Trophoblast cell (in vitro differentiated cells and primary cell): ENCODE results near the gene SPATS2.

ENCODE experiments used
- DNase-seq, 2 donors: peaks; one replicate each; pipeline ENCODE4 v3.0.0-alpha.2; 2016
- H2AFZ ChIP-seq: 2 replicates; pipeline ENCODE4 v1.6.1; 2013; ENCODE audit warnings: low read length, moderate library complexity, mild to moderate bottlenecking; ENCODE audit not compliant: insufficient read depth, poor library complexity
- H2AK5ac ChIP-seq: 2 replicates; pipeline ENCODE4 v1.6.1; 2013; ENCODE audit warnings: mild to moderate bottlenecking, low read length
- H2BK120ac ChIP-seq: 2 replicates; pipeline ENCODE4 v1.6.1; 2013; ENCODE audit warnings: low read length, mild to moderate bottlenecking, moderate library complexity; ENCODE audit not compliant: insufficient read depth, poor library complexity
- H2BK12ac ChIP-seq: 2 replicates; pipeline ENCODE4 v1.6.1; 2013; ENCODE audit warnings: mild to moderate bottlenecking, low read length, moderate library complexity
- H2BK5ac ChIP-seq: 2 replicates; pipeline ENCODE4 v1.6.1; 2013; ENCODE audit warnings: low read length, low read depth, moderate library complexity, mild to moderate bottlenecking; ENCODE audit not compliant: poor library complexity
- H3K14ac ChIP-seq: 2 replicates; pipeline ENCODE4 v1.6.1; 2013; ENCODE audit warnings: mild to moderate bottlenecking, low read length
- H3K18ac ChIP-seq: 2 replicates; pipeline ENCODE4 v1.6.1; 2013; ENCODE audit warnings: mild to moderate bottlenecking, low read length
- H3K23ac ChIP-seq: 2 replicates; pipeline ENCODE4 v1.6.1; 2013; ENCODE audit warnings: low read length
- H3K27ac ChIP-seq: 2 replicates; pipeline ENCODE4 v1.5.1; 2013; ENCODE audit warnings: low read depth, mild to moderate bottlenecking, inconsistent platforms, low read length, moderate library complexity
- H3K27me3 ChIP-seq: 2 replicates; pipeline ENCODE4 v1.6.1; 2013; ENCODE audit warnings: inconsistent platforms, mild to moderate bottlenecking, low read length, moderate library complexity; ENCODE audit not compliant: insufficient read depth
- H3K36me3 ChIP-seq, 2 experiments: 1 replicate in 1 of 2; 2 replicates in 1 of 2; pipeline ENCODE4 v1.6.1; 2013; ENCODE audit warnings: low read length in 2 of 2, mild to moderate bottlenecking in 2 of 2, moderate library complexity in 1 of 2; ENCODE audit not compliant: insufficient read depth in 2 of 2, control insufficient read depth in 1 of 2
- H3K4ac ChIP-seq: 2 replicates; pipeline ENCODE4 v1.6.1; 2013; ENCODE audit warnings: low read depth, mild to moderate bottlenecking, low read length, moderate library complexity
- H3K4me1 ChIP-seq, 2 experiments: 1 replicate in 1 of 2; 2 replicates in 1 of 2; pipeline ENCODE4 v1.6.1; 2013; ENCODE audit warnings: low read length in 2 of 2, mild to moderate bottlenecking in 2 of 2, moderate library complexity in 1 of 2; ENCODE audit not compliant: insufficient read depth in 2 of 2, control insufficient read depth in 1 of 2
- H3K4me2 ChIP-seq: 2 replicates; pipeline ENCODE4 v1.6.1; 2013; ENCODE audit warnings: inconsistent platforms, mild to moderate bottlenecking, low read length, moderate library complexity
- H3K4me3 ChIP-seq: 2 replicates; pipeline ENCODE4 v1.5.1; 2013; ENCODE audit warnings: mild to moderate bottlenecking, low read depth, low read length, inconsistent platforms
- H3K79me1 ChIP-seq: one replicate; pipeline ENCODE4 v1.6.1; 2013; ENCODE audit warnings: low read length
- H3K79me2 ChIP-seq: 2 replicates; pipeline ENCODE4 v1.6.1; 2013; ENCODE audit warnings: low read length, mild to moderate bottlenecking; ENCODE audit not compliant: control insufficient read depth, insufficient read depth, poor library complexity
- H3K9ac ChIP-seq: 2 replicates; pipeline ENCODE4 v1.6.1; 2013; ENCODE audit warnings: mild to moderate bottlenecking, low read length
- H3K9me3 ChIP-seq: 2 replicates; pipeline ENCODE4 v1.6.1; 2013; ENCODE audit warnings: low read depth, mild to moderate bottlenecking, control low read depth, inconsistent platforms, low read length; ENCODE audit not compliant: insufficient read depth
- H4K12ac ChIP-seq: 2 replicates; pipeline ENCODE4 v1.6.1; 2013; ENCODE audit warnings: low read depth, mild to moderate bottlenecking, low read length, moderate library complexity
- H4K8ac ChIP-seq: 2 replicates; pipeline ENCODE4 v1.6.1; 2013; ENCODE audit warnings: low read depth, mild to moderate bottlenecking, low read length, moderate library complexity
- H4K91ac ChIP-seq: one replicate; pipeline ENCODE4 v1.6.1; 2013; ENCODE audit warnings: low read depth, mild to moderate bottlenecking, low read length, moderate library complexity
- WGBS: extraction: QIAGEN DNeasy Blood & Tissue Kit; methylation state at CpG from one replicate; pipeline ENCODE4 v1.1.7; 2013; ENCODE audit warnings: missing lambda C conversion rate; ENCODE audit not compliant: insufficient read length, insufficient coverage; ENCODE audit errors: extremely low coverage; 5-methylcytosine and 5-hydroxymethylcytosine counted together

Gene SPATS2

DNA sequence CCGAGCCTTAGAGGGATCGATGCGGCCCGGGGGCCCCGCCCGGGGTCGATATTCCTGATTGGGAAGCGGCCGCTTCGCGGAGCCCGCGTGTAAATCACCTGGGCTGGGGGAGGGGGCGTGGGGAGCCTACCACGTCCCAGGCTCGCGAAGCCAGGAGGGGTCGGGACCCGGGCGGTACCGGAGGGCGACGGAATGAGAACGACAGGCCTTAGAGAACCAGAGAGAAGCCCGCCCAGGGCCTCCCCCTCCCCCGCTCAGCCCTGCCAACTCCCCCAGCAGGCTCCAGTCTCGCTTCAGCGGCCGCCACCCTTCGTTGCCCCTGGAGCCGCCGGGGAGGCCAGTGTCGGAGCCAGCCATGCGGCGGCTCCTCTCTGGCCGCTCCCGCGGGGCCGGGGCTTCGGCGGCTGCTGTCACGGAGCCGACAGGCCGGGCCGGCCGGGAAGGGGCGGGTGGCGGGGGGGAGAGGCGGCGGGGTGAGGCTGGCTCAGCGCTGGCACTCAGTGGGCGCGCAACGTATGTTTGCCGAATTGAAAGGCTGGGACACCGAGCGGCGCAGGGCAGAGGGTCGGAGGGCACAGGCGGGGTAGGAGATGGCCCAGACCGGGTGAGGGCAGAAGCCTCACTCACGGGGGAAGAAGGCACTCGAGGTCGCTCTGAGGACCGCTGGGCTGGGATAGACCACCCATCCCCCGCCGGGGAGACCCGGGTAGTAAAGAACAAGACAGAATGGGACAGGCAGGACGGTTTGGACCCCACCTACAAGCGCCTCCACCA lies 22.0 kb upstream of the SPATS2 start:
- no peak overlapping the region for H4K12ac ChIP-seq
- H4K8ac ChIP-seq = no peak overlapping the region
- H3K79me2 ChIP-seq = no peaks in the 10 kb centered on the region
- no peaks in the 10 kb centered on the region for H3K79me1 ChIP-seq
- no peak overlapping the region for H2BK12ac ChIP-seq
- H3K4ac ChIP-seq = no peak overlapping the region
- H2AFZ ChIP-seq = no peak overlapping the region
- H3K27me3 ChIP-seq = peaks cover 66% of the 10 kb centered on the region
- no peak overlapping the region for H3K23ac ChIP-seq
- no peak overlapping the region for H3K27ac ChIP-seq
- H3K9ac ChIP-seq = no peak overlapping the region
- no peak overlapping the region for H3K4me3 ChIP-seq
- H3K9me3 ChIP-seq = peaks cover 8% of the 10 kb centered on the region
- peak overlapping the region; percentile 53 for H3K4me2 ChIP-seq
- no peak overlapping the region for H2AK5ac ChIP-seq
- no peak for DNase-seq
- no peak overlapping the region for H2BK5ac ChIP-seq
- no peak overlapping the region for H3K14ac ChIP-seq
- peaks cover 21 to 27% of the 10 kb centered on the region in 2 experiments for H3K4me1 ChIP-seq
- H2BK120ac ChIP-seq = no peak overlapping the region
- no peaks in the 10 kb centered on the region for H3K36me3 ChIP-seq
- no peak overlapping the region for H4K91ac ChIP-seq
- no peak overlapping the region for H3K18ac ChIP-seq
- WGBS = no CpG with 5 or more reads among the region's 70 CpGs

DNA sequence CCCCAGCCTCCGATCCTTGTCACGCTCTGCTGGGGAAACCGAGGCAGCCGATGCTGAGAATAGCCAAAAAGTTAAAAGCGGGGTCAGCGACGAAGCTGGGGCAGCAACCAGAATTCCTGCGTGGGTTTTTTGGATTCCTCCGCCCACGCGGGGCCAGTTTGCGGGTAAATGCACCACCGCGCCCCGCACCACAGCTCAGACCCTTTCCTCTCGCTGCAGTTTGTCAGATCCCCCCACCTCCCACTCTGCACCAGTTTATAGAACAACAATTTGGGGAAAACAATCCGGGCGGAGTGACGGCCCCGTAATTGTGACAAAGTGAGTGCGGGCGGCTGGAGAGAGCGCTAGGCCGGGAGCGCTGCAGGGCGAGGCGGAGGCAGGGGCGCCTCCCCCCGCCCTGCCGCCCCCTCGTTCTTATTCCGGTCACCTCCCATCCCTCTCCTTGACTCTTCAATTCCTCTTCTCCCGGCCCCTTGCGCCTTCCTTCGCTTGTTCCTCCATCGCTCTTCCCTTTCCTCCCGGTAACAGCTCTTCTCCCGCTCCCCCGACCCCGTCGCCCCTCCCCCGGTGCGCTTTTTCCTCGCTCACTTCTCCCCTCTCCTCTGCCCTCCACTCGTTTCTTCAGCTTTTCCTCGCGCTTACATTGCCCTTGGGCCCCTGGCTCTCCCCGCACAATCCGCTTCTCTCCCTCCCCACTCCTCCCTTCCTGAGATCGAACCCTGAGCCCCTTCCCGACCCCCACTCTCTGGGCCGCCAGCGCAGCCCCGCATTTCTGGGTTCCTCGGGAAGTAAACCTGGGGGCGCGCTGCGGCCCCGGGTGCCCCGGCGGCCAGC lies 21.2 kb upstream of the SPATS2 start:
- Histone ChIP-seq H3K27me3 (peaks cover 60% of the 10 kb centered on the region), H2BK5ac (no peak overlapping the region), H3K23ac (no peak overlapping the region), H3K79me1 (no peaks in the 10 kb centered on the region), H3K9ac (no peak overlapping the region), H3K4me3 (no peak overlapping the region), H2BK12ac (no peak overlapping the region), H3K79me2 (no peaks in the 10 kb centered on the region), H3K4me1 (peaks cover 21 to 27% of the 10 kb centered on the region in 2 experiments), H4K8ac (no peak overlapping the region), H3K4me2 (peak overlapping the region; percentile 51), H3K4ac (no peak overlapping the region), H3K14ac (no peak overlapping the region), H3K18ac (no peak overlapping the region), H4K91ac (no peak overlapping the region), H2AFZ (no peak overlapping the region), H2BK120ac (no peak overlapping the region), H3K9me3 (peaks cover 8% of the 10 kb centered on the region), H3K27ac (no peak overlapping the region), H3K36me3 (no peaks in the 10 kb centered on the region), H4K12ac (no peak overlapping the region), H2AK5ac (no peak overlapping the region)
- no peak for DNase-seq
- WGBS = no CpG with 5 or more reads among the region's 61 CpGs

DNA sequence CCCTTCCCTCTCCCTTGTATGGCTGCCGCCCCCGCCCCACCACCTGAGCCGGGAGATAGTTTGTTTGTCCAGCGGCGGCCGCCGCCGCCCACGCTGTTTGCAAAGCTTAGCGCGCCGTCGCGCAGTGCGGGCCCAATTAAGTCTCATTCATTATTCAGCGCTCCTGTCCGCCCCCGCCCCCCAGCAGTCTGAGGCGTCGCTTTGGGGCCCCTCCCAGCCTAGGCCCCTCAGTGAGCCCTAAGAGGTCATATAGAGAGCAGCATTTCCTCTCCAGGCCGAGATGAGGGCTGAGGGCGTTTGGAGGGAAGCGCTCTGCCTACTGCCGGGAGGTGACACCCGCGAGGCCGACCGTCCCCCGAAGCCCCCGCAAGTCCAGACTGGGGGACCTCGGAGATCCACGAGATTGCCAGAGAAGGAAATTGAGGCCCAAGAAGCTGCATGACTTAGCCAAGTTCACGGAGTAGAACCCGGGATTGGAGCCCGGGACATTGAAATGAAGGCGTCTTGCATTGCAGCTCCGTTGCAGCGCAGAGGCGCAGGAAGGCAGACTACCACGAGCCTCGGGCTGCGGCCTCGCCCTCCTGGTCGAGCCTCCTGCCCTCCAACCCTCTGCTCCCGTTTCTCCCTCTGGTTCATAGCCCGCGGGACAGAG lies 20.5 kb upstream of the SPATS2 start, which contains the start of gene DNAJC22:
TSS of gene DNAJC22 (plus strand) at position 230 of the 652 bp plus-strand sequence. CDS start 1,985 bp downstream, outside the sequence.
- Histone ChIP-seq H3K4me1 (peaks cover 21 to 27% of the 10 kb centered on the region in 2 experiments), H3K27me3 (peaks cover 52% of the 10 kb centered on the region), H3K9me3 (peaks cover 8% of the 10 kb centered on the region), H2AFZ (no peak within 1 kb of the TSS), H3K18ac (no peak within 1 kb of the TSS), H3K79me1 (no peaks in the 10 kb centered on the region), H3K14ac (no peak within 1 kb of the TSS), H4K8ac (no peak within 1 kb of the TSS), H3K4me3 (no peak within 1 kb of the TSS), H3K27ac (no peak within 1 kb of the TSS), H3K36me3 (no peaks in the 10 kb centered on the region), H3K4me2 (peak within 1 kb of the TSS; percentile 51), H3K9ac (no peak within 1 kb of the TSS), H2BK120ac (no peak within 1 kb of the TSS), H2BK5ac (no peak within 1 kb of the TSS), H4K12ac (no peak within 1 kb of the TSS), H3K79me2 (no peaks in the 10 kb centered on the region), H2AK5ac (no peak within 1 kb of the TSS), H3K23ac (no peak within 1 kb of the TSS), H2BK12ac (no peak within 1 kb of the TSS), H4K91ac (no peak within 1 kb of the TSS), H3K4ac (no peak within 1 kb of the TSS)
- no CpG with 5 or more reads among the region's 47 CpGs for WGBS
- DNase-seq = peak in 1 of 2 donors; percentile 56
